ENCODE data around the gene RCHY1.

- TF ChIP-seq CTCF (IDR thresholded peaks at IDR 0.05; ENCODE audit: low read depth, low read length): no peak
- no peak for TF ChIP-seq POLR2A (IDR thresholded peaks at IDR 0.05; ENCODE audit: extremely low read depth, insufficient read length)
- TF ChIP-seq MAX (IDR thresholded peaks at IDR 0.05; ENCODE audit: low read depth, low read length): no peak
- no peak for TF ChIP-seq MYC (IDR thresholded peaks at IDR 0.05; ENCODE audit: low read depth, low read length)
Measured at GRCh38 chr4:75561789-75562188, 47.6 kb upstream of the RCHY1 start.

Measured in NB4 (cell line).